B cell (primary cell): ENCODE measurements around the gene ALS2CL. TPM values are rescaled to one million over a fixed set of nuclear protein-coding genes. Genes with fewer than 3 reads are reported as not detected.

Experiments
- ATAC-seq: fragments of 200-7000 bp; cut with Tn5 transposase; one replicate; pipeline ENCODE4 v1.10.0; 2021; ENCODE audit warnings: low read depth, mild to moderate bottlenecking, moderate number of reproducible peaks, moderate library complexity
- CTCF ChIA-PET: fragments of 350-600 bp; sonication (Branson Sonifier 250); formaldehyde crosslinking; loops from one replicate; lab custom pipeline; 2021; ENCODE audit warnings: antibody characterized with exemption, inconsistent platforms; lab: Charles Lee
- POLR2A ChIA-PET: fragments of 350-600 bp; sonication (Branson Sonifier 250); formaldehyde crosslinking; loops from one replicate; lab custom pipeline; 2021; ENCODE audit warnings: antibody characterized with exemption; lab: Charles Lee
- DNase-seq: peaks from one replicate; pipeline ENCODE4 v3.0.0; 2013
- H2AFZ ChIP-seq: 2 replicates; pipeline ENCODE4 v1.6.1; 2012; ENCODE audit warnings: mild to moderate bottlenecking, low read depth, low read length; ENCODE audit not compliant: insufficient read depth, poor library complexity, severe bottlenecking
- H3K27ac ChIP-seq, 2 donors: 1 replicate in 1 of 2; 2 replicates in 1 of 2; pipeline ENCODE4 v1.5.1; 2012 to 2013; ENCODE audit warnings: low read length in 2 of 2, mild to moderate bottlenecking in 2 of 2, moderate library complexity in 1 of 2
- H3K27me3 ChIP-seq, 4 experiments: fragments of 200-600 bp in 1 of 4; sonication (generic) in 1 of 4; replicated peaks in 1 of 4; 1 replicate in 2 of 4; 2 replicates in 2 of 4; pipeline versions ENCODE4 v1.6.1 to v1.7.0; 2013 to 2016; ENCODE audit warnings: low read length in 3 of 4, mild to moderate bottlenecking in 2 of 4, mixed read lengths in 1 of 4, moderate library complexity in 1 of 4; ENCODE audit not compliant: insufficient read depth in 4 of 4, control insufficient read depth in 3 of 4; ENCODE audit errors: control extremely low read depth in 1 of 4
- H3K36me3 ChIP-seq, 2 experiments: replicated peaks in 1 of 2; 1 replicate in 1 of 2; 2 replicates in 1 of 2; pipeline versions ENCODE4 v1.6.1 to v1.7.1; 2013; ENCODE audit warnings: low read length in 1 of 2; ENCODE audit not compliant: insufficient read depth in 2 of 2, control insufficient read depth in 1 of 2; ENCODE audit errors: control extremely low read depth in 1 of 2, extremely low read depth in 1 of 2
- H3K4me1 ChIP-seq, 2 donors: fragments of 200-600 bp in 1 of 2; sonication (generic) in 1 of 2; 1 replicate in 1 of 2; 2 replicates in 1 of 2; pipeline versions ENCODE4 v1.5.1 to v1.6.1; 2013 to 2017; ENCODE audit warnings: low read length in 2 of 2; ENCODE audit not compliant: control insufficient read depth in 2 of 2, insufficient read depth in 2 of 2
- H3K4me2 ChIP-seq: replicated peaks from 2 replicates; pipeline ENCODE3; 2012; ENCODE audit warnings: mild to moderate bottlenecking, low read depth, low read length; ENCODE audit not compliant: poor library complexity, severe bottlenecking
- H3K4me3 ChIP-seq, 5 experiments: fragments of 200-600 bp in 1 of 5; sonication (generic) in 1 of 5; 1 replicate in 3 of 5; 2 replicates in 2 of 5; pipeline versions ENCODE4 v1.5.1 to v1.7.0; 2011 to 2016; ENCODE audit warnings: low read length in 4 of 5, mild to moderate bottlenecking in 4 of 5, low read depth in 2 of 5, control low read depth in 1 of 5, moderate library complexity in 1 of 5; ENCODE audit not compliant: insufficient read depth in 1 of 5; ENCODE audit errors: control extremely low read depth in 1 of 5, extremely low read depth in 1 of 5
- H3K79me2 ChIP-seq: fragments of 200-600 bp; sonication (generic); one replicate; pipeline ENCODE4 v1.6.0; 2016; ENCODE audit warnings: low read length; ENCODE audit not compliant: control insufficient read depth, insufficient read depth
- H3K9ac ChIP-seq: fragments of 200-600 bp; sonication (generic); 2 replicates; pipeline ENCODE4 v1.6.1; 2017; ENCODE audit warnings: mild to moderate bottlenecking, low read length, moderate library complexity
- H3K9me3 ChIP-seq, 3 donors: one replicate each; pipeline versions ENCODE4 v1.6.1 to v1.7.1; 2013; ENCODE audit warnings: low read length in 2 of 3; ENCODE audit not compliant: control insufficient read depth in 2 of 3, insufficient read depth in 1 of 3; ENCODE audit errors: control extremely low read depth in 1 of 3
- H4K20me1 ChIP-seq: 2 replicates; pipeline ENCODE4 v1.6.0; 2012; ENCODE audit warnings: mild to moderate bottlenecking, low read length; ENCODE audit not compliant: insufficient read depth, control insufficient read depth, poor library complexity, severe bottlenecking
- H3K27ac Mint-ChIP-seq: one replicate; pipeline ENCODE4 v1.8.0; 2021; ENCODE audit warnings: mixed read lengths
- H3K27me3 Mint-ChIP-seq: one replicate; pipeline ENCODE4 v1.8.0; 2021; ENCODE audit warnings: mixed read lengths
- H3K4me1 Mint-ChIP-seq: one replicate; pipeline ENCODE4 v1.8.0; 2021; ENCODE audit warnings: mixed read lengths
- H3K4me3 Mint-ChIP-seq: one replicate; pipeline ENCODE4 v1.8.0; 2021; ENCODE audit warnings: mixed read lengths
- H3K9me3 Mint-ChIP-seq: one replicate; pipeline ENCODE4 v1.8.0; 2022; ENCODE audit warnings: mixed read lengths; ENCODE audit not compliant: insufficient read depth
- CTCF ChIP-seq: fragments of 200-600 bp; IDR thresholded peaks from one replicate; pipeline ENCODE4 v1.8.0; 2022; ENCODE audit warnings: antibody characterized with exemption, mild to moderate bottlenecking
- EZH2 ChIP-seq: IDR thresholded peaks from 2 replicates; pipeline ENCODE4 v1.6.1; 2012; ENCODE audit warnings: borderline replicate concordance, low read depth, mild to moderate bottlenecking, moderate library complexity, low read length; ENCODE audit not compliant: insufficient read depth, poor library complexity, severe bottlenecking
- WGBS: methylation state at CpG from one replicate; pipeline ENCODE4 v1.1.5; 2013; ENCODE audit warnings: missing lambda C conversion rate; ENCODE audit not compliant: insufficient coverage; 5-methylcytosine and 5-hydroxymethylcytosine counted together
- intact Hi-C: fragments of 100-400 bp; cut with micrococcal nuclease; formaldehyde crosslinking; loops from one replicate; pipeline ENCODE4 v1.10.0; 2022
- polyA plus RNA-seq: library from polyadenylated mRNA; depleted of rRNA; stranded (reverse); fragments of >200 nt; gene quantifications from 2 replicates; pipeline ENCODE4 v1.2.3, GENCODE V29; 2012
- total RNA-seq, 2 donors: library from RNA; stranded (reverse); fragments of 120-200 nt in 1 of 2; gene quantifications; 1 replicate in 1 of 2; 2 replicates in 1 of 2; pipeline versions ENCODE4 v1.2.3 to v1.2.4, GENCODE V29; 2013 to 2022

ALS2CL gene
- total and polyA plus RNA-seq, 2 donors (not counting 1 experiment from before 2014, with no cell fraction given), result 0.22 to 0.30 TPM

- H3K36me3 ChIP-seq, result no peaks in the 10 kb centered on the region
- TF ChIP-seq CTCF, result no peak
- no peak for TF ChIP-seq EZH2
- H3K27me3 Mint-ChIP-seq, result peaks cover 3% of the 10 kb centered on the region
- no peaks in the 10 kb centered on the region for H3K27me3 ChIP-seq
- no peaks in the 10 kb centered on the region for H3K4me1 ChIP-seq
- intact Hi-C loops, result no loop called here
- CTCF ChIA-PET, result no interaction called here
- ATAC-seq (no peak), DNase-seq (no peak)
- POLR2A ChIA-PET, result no interaction called here
- no peak overlapping the region for H3K27ac Mint-ChIP-seq
- WGBS, result 87% methylated on average over 5 of the region's 13 CpGs
- no peaks in the 10 kb centered on the region for H3K4me1 Mint-ChIP-seq
- no peak overlapping the region for H2AFZ ChIP-seq
- no peak overlapping the region for H3K9ac ChIP-seq
- H3K4me3 Mint-ChIP-seq, result no peak overlapping the region
- H3K4me3 ChIP-seq, result no peak overlapping the region
- no peak overlapping the region for H3K27ac ChIP-seq
- no peak overlapping the region for H3K4me2 ChIP-seq
- H4K20me1 ChIP-seq, result no peaks in the 10 kb centered on the region
- H3K9me3 ChIP-seq, result no peaks in the 10 kb centered on the region
- no peaks in the 10 kb centered on the region for H3K79me2 ChIP-seq
- no peaks in the 10 kb centered on the region for H3K9me3 Mint-ChIP-seq
Observed at GRCh38 chr3:46712191-46713049, 18.9 kb upstream of the ALS2CL start.

GRCh38 chr3:46711760-46712159 lies 18.3 kb upstream of the ALS2CL start:
- TF ChIP-seq CTCF, result no peak
- TF ChIP-seq EZH2, result no peak
- no peaks in the 10 kb centered on the region for H3K27me3 ChIP-seq
- Mint-ChIP-seq H3K27me3 (peaks cover 3% of the 10 kb centered on the region), H3K4me3 (no peak overlapping the region), H3K9me3 (no peaks in the 10 kb centered on the region), H3K4me1 (no peaks in the 10 kb centered on the region), H3K27ac (no peak overlapping the region)
- ATAC-seq (no peak), DNase-seq (no peak)
- H3K36me3 ChIP-seq, result no peaks in the 10 kb centered on the region
- intact Hi-C loops, result no loop called here
- H3K9me3 ChIP-seq, result no peaks in the 10 kb centered on the region
- CTCF ChIA-PET, result no interaction called here
- no peaks in the 10 kb centered on the region for H4K20me1 ChIP-seq
- H3K9ac ChIP-seq, result no peak overlapping the region
- H3K79me2 ChIP-seq, result no peaks in the 10 kb centered on the region
- H3K4me1 ChIP-seq, result no peaks in the 10 kb centered on the region
- no peak overlapping the region for H3K27ac ChIP-seq
- no peak overlapping the region for H2AFZ ChIP-seq
- no peak overlapping the region for H3K4me2 ChIP-seq
- WGBS, result 100% methylated on average over 5 of the region's 7 CpGs
- H3K4me3 ChIP-seq, result no peak overlapping the region
- POLR2A ChIA-PET, result no interaction called here
